Left lobe of liver (tissue), 2 donors: ENCODE measurements around the gene DNAH17. TPM values are rescaled to one million over a fixed set of nuclear protein-coding genes. Genes with fewer than 3 reads are reported as not detected.
A peak's percentile ranks its signal among the peaks of the same experiment; 100 is the strongest.

Source experiments
- ATAC-seq: fragments of 200-7000 bp; cut with Tn5 transposase; one replicate; pipeline ENCODE4 v1.9.1; 2020; ENCODE audit warnings: mild to moderate bottlenecking, moderate library complexity
- DNase-seq: peaks from one replicate; pipeline ENCODE4 v3.0.0-alpha.2; 2020; ENCODE audit warnings: low spot score
- total RNA-seq: library from RNA; stranded (reverse); gene quantifications from one replicate; pipeline ENCODE4 v1.2.1, GENCODE V29; 2021
- donor health status: DM: no; HTN: no; CAD: no; lungs with moderate emphysema.
- donor health status: DM: no; HTN: yes; CAD: no.

Gene DNAH17
- total RNA-seq, 1 donor from 2014 or later, result not detected

DNA sequence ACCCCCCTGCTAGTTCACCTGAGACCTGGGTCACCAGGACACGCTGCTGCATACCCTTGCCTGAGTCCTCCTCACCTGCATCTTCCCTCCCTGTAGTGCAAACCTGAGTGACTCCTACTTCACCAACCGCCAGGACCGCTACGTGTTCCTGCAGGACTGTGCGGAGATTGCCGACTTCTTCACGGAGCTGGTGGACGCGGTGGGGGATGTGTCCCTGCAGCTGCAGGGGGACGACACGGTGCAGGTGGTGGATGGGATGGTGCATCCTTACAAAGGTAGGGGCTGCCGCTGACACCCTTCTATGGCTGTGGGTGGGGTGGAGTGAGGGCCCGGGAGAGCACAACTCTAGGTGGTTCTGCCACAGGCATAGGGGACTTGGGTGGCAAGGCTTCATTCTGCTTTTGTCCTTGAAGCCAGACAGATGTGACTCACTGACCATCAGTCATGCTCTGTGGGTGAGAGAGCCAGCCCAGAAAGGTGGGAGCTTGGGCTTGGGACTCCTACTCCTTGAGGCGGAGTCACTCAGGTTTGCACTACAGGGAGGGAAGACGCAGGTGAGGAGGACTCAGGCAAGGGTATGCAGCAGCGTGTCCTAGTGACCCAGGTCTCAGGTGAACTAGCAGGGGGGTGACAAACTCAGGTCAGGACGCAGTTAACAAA, 176.5 kb downstream of the DNAH17 start:
- DNase-seq, result no peak
- no peak for ATAC-seq

DNA sequence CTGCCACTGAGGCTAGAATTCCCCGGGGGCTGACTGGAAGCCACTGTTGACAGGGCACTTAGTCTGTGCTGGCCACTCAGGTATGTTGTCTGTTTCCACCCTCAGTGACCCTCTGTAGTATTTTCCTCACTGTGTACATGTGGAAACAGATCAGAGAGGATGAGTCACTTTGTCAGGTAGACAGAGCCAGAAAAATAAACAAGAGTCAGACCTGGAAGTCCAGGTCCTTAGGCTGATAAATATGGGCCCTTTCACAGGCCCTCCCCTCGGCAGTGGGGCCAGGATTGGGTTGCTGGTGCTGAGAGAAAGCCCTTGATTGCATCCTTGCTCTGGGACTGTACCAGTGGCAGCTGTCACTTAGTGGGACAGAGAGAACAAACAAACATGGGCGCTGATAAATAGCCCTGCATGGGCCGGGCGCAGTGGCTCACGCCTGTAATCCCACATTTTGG, 177.5 kb downstream of the DNAH17 start:
- no peak for ATAC-seq
- DNase-seq, result no peak

DNA sequence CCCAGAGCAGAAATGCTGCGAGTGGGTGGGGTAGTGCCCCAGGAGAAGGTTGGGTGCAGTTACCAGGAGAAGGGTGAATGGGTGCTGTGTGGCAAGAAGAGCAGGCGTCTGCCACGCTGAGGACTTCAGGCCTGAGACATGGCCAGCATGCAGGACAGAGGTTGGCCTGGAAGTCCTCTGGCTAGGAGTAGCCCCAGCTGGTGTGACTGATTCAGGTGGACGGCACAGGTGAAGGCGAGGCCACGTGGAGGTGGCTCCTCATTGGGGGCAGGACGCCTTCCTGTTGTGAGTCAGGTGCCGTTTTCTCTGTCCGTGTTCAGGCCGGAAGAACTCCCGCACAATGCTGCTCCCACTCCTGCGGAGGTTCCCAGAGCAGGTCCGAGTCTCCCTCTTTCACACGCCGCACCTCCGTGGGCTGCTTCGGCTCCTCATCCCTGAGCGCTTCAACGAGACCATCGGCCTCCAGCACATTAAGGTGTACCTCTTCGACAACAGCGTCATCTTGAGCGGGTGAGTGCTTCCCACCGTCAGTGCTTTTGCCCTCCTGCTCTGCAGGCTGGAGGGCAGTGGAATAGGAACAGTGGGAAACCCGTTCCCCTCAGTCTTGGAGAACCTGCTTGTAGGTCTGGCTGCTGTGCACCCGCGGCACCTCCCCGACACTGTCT, 178.0 kb downstream of the DNAH17 start:
- no peak for ATAC-seq
- no peak for DNase-seq

DNA sequence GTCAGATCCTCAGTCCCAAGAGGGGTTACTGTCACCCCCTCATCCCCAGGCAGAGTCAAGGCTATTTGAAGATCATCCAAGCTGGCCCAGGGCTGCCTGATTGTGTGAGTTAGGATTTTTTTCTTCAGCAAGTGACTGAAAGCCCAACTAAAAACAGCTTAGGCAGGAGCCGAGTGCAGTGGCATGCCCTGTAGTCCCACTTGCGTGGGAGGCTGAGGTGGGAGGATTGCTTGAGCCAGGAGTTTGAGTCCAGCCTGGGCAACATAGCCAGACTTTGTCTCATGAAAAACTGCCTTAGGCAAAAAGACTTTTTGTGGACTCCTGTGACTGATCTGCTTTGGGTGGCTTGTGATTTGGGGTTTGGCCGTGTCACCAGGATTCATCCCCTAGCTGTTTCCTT, 178.8 kb downstream of the DNAH17 start:
- DNase-seq, result no peak

DNA sequence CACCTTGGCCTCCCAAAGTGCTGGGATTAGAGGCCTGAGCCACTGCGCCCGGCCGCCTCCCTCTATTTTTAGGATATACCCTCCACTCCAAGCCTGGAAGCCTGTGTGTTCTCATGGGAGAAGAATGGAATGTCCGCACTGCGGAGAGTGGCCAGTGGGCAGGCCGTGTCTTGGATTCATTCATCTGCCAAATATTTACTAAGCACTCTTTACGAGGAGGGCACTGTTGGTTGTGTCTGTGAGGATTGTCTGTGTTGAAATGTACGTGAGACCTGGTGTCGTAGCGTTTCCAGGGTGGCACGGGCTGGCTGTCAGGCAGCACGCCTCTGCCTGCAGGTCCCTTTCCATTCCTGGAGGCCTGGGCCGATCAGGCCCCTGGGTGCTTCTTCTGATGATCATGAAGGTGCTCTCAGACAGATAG, 179.5 kb downstream of the DNAH17 start:
- ATAC-seq, result peak; percentile 53

More for the DNA sequence above, 178.8 kb downstream of the DNAH17 start:
- ATAC-seq, result no peak

DNA sequence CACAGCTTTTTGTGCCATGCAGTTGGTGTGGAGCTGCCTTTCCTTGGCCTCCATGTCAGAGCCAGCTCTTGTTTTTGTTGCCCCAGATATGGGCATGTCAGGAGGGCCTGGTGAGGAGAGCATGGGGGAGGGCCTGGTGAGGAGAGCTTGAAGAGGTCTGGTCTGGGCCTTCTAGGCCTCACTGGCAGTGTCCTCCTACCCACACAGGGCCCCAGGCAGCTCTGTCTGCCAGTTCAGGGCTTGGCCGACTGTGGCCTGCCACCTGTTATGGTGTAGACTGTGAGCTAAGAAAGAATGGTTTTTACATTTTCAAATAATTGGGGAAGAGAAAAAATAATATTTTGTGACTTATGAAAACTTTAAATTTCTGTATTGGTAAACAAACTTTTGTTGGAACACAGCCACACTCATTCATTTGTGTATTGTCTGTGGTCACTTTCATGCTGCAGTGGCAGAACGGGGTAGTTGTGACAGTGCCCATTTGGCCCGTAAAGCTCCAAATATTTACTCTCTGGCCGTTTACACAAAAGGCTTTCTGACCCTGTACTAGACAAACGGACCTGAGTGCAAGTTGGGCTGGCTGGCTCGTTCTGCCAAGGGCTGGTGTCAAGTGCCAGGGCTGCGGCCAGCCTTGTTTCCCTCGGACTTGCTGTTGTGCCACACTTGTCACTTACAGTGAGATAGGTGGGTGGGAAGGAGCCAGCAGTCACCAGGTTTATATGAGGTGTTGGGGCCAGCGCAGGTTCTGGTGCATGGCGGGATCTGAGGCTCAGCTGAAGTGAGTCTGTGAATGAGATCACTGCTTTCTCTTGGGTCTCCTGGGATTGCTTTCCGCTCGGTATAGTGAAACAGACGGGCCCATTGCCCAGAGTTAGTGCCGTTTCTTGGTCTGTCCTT, 180.5 kb downstream of the DNAH17 start:
- ATAC-seq (peak; percentile 92), DNase-seq (peak; percentile 91)

More for the DNA sequence above, 179.5 kb downstream of the DNAH17 start:
- peak; percentile 52 for DNase-seq

DNA sequence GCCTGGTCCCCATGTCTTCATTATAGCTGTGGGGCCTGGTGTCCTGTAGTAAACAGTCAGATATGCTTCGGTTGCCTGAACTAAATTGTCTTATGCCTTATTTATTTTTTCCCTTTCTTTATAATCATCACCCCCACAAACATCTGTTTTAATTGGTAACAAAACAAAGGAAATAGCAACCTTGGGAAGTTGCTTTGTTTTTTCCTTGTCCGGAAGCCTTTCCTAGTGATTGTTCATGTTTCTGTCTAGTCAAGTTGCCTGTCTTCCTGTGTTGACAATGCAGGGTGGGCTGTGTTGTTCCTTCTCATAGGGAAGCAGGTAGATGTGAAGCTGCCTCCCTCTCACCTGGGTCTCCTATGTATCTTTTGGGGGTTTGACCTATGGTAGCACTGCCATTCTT, 182.0 kb downstream of the DNAH17 start:
- ATAC-seq (no peak), DNase-seq (no peak)

DNA sequence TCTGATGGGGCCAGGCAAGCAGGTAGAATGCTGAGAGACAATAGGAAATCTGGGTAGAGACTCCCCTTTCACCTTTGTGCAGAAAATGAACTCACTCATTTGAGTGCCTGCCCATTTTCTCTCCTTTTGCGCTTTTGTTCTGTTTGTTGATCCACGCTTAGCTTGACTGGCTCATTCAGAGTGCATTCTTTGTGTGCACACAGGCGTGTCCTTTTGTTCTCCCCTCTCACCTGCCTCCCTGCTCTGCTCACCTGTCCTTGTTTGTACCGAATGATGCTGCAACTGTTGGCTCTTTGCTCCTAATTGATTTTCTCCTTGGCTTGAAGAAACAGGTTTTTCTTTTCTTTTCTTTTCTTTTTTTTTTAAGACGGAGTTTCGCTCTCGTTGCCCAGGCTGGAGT, 183.0 kb downstream of the DNAH17 start:
- ATAC-seq (no peak), DNase-seq (no peak)

DNA sequence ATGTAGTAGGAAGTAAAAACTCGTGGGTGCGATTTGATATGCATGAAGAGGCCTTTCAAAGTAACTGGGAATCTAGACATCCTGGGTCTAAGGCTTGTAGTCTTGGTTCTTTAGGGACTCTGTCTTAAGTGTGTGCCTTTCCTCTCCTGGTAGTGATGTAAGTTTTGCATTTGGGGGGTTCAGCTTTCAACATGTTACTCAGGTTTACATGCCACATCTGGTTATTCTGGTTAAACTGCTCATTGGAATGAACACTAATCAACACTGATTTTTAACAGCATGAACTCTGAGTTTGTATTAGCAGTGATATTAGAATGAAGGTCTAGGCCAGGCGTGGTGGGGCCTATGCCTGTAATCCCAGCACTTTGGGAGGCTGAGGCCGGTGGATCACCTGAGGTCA, 183.6 kb downstream of the DNAH17 start:
- no peak for ATAC-seq
- no peak for DNase-seq

DNA sequence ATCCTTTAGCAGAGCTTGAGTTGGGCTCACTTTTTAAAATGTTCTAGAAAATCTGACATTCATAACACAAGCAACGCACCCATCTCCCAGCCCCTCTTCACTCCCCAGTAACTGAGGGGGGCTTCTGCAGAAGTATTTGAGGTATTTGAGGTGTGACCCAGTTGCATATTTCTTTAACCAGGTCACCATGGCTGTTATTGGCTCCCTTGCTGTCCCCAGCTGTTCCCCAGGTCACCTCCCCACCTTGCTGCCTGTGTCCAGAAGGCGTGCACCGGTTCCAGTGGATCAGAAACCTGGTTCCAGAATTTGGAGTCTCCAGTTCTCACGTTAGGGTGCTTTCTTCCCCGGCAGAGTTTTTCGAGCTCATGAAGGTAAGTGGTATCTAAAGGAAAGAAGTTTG, 184.9 kb downstream of the DNAH17 start:
- ATAC-seq (no peak), DNase-seq (no peak)

DNA sequence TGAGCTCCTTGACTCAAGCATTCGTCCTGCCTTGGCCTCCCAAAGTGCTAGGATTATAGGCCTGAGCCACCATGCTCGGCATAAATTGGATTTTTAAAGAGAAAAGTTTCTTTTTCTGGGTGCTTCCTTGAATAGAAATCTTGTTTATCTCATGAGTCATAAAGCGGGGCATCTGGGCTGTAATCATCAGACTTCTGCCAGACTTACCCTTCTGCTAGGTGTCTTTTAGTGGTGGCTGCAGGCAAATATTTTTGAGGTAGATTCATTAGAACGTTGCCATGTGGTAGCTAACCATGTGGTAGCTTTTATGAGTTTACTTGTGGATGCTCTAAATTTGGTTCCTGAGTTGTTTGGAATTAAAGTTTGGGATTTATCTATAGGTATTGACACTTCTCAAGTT, 185.4 kb downstream of the DNAH17 start:
- ATAC-seq (no peak), DNase-seq (no peak)

DNA sequence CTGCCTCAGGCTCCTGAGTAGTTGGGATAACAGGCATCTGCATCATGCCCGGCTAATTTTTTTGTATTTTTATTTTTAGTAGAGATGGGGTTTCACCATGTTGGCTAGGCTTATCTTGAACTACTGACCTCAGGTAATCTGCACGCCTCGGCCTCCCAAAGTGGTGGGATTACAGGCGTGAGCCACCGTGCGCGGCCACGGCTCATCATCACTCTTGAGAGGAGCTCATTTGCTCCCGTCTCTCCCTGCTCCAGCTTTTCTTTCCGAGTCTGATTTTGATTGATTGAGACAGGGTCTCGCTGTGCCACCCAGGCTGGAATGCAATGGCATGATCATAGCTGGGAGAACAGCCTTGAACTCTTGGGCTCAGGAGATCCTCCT, 186.2 kb downstream of the DNAH17 start:
- ATAC-seq (no peak), DNase-seq (no peak)

DNA sequence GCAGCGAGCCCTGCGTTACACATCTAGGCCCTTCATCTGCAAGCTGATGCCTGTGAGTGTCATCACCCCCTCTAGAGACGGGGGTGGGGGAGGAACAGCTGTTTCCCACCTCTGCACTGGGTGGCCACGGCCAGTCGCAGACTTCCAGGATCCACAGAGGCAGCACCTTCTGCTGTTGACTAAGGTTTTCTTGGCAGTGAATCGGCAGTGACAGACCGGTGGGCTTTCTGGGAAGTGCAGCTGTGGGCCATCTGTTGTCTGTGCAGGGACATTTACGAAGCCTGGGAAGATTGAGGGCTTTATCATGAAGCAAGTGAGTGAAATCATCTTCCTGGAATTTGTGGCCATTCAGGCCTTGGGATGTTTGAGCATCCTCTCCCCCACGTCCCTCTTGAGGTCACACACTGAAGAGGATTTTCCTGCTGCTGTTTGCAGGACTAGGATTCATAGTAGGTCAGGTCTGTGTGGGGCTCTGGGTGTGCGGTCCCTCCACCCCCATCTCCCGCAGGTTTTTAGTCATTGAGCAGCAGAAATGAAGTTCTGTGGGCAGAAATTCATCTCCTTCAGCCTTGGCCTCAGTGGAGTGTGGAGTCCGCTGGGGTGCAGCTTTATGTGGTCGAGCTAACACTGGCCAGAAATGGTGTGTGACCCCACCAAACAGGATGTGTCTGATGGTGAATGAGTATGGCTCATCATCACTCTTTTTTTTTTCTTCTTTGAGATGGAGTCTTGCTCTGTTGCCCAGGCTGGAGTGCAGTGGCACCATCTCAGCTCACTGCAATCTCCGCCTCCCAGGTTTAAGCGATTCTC, 186.8 kb downstream of the DNAH17 start:
- DNase-seq (no peak), ATAC-seq (no peak)

DNA sequence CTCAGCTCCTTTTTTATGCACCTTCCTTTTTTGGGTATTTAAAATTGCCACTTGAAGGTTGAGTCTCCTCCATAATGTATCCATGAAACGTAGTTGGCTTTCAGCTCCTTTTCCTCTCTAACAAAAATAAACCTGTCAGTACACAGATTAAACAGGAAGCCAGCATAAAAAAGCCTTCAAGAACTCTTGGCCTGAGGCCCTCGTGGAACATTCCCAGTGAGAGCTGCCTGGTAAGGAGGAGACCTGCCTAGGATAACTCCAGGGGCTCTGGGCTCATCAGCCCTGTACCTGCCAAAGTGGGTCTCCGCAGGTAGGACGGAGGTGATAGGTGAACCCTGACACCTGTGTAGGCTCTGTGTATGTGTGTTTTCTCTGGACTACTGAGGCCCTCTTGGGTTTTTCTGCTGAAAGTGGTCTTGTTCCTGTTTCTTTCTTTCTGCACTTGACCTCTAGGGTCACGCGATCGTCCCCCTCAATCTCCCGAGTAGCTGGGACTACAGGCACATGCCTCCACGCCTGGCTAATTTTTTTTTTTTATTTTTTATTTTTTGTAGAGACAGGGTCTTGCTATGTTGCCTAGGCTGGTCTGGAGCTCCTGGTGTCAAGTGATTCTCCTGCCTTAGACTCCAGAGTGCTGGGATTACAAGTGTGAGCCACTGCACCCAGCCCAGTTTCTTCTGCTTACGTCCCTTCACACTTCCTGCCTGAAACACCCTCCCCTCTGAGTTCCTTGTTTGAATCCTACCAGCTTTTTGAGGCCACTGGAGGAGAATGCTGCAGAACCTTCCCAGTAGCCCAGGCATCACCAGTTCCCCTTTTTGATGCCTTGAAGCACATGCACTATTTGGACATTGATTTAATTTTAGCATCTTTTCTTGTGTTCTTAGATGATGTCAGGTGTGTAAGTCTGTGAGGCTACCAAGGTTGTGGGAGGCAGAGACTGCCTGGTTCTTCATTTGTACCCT, 188.9 kb downstream of the DNAH17 start:
- ATAC-seq (peak; percentile 38), DNase-seq (no peak)

DNA sequence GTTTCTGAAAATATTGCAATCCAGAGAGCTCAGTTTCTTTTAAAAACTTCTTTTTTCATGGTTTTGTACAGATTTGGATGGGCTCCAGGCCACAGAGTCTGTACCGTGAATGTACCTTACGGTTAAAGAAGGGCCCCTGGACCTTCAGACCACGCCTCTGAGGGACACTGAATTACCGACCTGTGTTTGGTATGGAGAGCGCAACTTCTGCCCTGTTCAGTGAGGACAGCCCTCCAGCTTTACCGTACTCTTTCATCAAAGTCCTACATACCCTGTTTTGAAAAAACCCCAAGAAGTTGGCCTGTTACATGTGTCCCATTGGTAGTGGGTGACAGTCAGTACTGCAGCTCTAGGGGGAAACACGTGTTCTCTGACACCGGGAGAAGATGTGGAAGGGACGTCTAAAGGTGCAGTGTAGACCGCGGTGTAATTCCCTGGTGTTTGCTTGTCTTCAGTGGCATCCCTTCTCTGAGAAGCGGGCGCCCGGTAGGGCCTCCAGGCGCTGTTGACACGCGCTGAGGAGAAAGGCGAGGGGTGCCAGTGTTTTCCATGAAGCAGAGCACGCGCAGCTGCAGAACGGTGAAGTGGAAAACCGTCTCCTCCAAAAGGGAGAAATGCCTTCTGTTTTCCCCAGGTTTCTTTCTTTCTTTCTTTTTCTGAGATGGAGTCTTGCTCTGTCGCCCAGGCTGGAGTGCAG, 192.6 kb downstream of the DNAH17 start:
- DNase-seq (no peak), ATAC-seq (no peak)

DNA sequence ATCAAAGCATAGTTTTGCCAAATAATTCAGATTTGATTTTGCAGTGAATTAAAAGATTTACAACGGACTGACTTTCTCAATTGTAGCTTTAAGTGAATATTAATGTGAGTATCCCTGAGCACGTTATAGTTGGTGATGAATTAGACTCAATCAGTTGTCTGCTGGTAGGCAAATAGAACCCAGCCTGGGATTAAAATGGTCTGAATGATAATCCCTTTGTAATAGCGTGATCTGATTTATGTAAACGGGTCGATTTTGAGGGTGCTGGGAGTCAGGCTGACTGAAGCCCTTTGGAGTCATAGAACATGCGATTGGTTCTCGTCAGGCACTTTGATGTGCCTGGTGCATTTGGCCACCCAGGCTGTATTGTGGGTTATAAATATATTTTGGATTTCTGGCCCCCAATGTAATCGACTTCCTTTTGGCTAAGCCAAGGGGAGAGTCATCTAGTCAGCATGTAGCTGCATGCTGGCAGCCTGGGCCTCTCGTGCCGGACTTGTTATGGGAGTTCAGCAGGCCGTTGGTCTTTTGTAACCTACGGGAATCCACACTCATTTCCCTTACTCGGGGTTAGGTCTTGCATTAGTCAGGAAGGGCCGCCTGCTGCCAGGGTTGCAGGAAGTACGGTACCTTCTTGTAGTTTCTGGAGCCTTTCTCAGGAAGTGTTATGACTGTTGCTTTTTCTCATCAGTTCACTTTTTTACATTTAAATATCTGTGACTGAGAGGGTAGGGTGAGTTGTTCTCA, 193.3 kb downstream of the DNAH17 start:
- DNase-seq (peak; percentile 75), ATAC-seq (peak; percentile 75)

DNA sequence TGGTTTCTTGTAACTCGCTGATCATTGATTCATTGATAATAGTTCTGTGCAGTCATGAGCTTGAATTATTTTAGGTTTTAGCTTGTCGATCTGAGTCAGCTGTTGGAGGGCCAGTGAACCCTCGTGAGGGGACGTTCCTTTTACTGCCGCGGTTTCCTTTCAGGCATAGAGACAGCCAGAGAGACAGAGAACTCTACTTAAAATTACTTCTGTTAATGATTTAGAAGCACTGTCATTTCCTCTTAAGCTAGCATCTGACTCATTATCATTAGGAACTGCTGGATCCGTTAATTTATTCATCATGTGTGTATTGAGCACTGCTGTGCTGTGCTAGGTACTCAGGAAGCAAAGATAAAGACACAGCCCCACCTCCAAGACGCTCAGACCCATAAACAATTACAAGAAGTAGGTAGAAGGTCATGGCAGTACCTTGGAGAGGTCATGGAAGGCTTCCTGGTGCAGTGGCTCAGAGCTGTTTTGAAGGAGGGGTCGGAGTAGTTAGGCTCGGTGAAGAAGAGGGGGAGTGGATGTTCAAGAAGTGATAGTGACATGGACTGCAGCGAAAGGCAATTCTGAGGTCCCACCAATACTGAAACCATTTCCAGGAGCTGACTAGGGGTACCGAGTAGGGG, 195.5 kb downstream of the DNAH17 start:
- ATAC-seq (peak; percentile 3), DNase-seq (no peak)

DNA sequence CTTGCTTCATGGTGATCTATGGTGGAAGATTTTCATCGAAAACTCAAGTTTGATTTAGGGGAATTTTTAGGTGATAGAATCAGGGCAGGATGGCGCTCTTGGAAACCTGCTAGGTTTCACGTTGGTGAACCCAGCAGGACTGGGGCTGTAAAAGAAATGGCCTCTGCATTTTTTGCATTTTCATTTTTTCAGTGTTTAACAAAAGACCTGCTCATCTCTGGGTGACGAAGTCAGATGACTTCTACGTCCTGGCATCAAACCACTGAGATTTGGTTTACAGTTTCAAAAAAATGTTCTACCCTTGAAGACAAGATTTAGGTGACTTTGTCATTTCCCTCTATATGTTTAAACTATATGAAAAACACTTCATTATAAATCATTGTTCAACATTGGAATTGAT, 196.8 kb downstream of the DNAH17 start:
- DNase-seq (no peak), ATAC-seq (no peak)
